Measurements from ENCODE around the gene ZDHHC20.

DNA sequence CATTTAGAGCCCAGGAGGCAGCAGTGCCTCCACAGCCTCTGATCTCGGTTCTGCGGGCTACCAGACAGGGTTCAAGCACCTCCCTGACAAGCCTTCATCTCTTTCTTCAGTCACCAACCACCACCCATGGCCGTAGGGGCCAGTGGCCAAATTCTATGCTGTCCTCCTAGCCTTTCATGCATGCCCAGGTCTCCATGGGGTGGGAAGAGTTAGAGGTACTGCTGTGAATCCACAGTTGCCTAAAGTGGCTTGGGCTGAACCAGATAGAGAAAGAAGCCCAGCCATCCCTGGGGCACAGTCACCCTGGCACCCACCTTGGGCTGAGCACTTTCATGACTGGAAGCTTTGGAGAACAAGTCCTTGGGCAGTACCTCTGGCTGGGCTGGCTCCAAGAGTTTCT is 97.4 kb downstream of the ZDHHC20 start:
- TF ChIP-seq, protein P1, sequence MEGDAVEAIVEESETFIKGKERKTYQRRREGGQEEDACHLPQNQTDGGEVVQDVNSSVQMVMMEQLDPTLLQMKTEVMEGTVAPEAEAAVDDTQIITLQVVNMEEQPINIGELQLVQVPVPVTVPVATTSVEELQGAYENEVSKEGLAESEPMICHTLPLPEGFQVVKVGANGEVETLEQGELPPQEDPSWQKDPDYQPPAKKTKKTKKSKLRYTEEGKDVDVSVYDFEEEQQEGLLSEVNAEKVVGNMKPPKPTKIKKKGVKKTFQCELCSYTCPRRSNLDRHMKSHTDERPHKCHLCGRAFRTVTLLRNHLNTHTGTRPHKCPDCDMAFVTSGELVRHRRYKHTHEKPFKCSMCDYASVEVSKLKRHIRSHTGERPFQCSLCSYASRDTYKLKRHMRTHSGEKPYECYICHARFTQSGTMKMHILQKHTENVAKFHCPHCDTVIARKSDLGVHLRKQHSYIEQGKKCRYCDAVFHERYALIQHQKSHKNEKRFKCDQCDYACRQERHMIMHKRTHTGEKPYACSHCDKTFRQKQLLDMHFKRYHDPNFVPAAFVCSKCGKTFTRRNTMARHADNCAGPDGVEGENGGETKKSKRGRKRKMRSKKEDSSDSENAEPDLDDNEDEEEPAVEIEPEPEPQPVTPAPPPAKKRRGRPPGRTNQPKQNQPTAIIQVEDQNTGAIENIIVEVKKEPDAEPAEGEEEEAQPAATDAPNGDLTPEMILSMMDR (IDR thresholded peaks at IDR 0.05; ENCODE audit: low read depth, low read length, poor library complexity, severe bottlenecking) = no peak
- no peak for TF ChIP-seq EZH2phosphoT487 (IDR thresholded peaks at IDR 0.05; ENCODE audit: borderline replicate concordance, low read length)

All from DOHH2 (cell line).